ENCODE measurements around the gene IGF2BP3. TPM values are rescaled to one million over a fixed set of nuclear protein-coding genes. Genes with fewer than 3 reads are reported as not detected.
A peak's percentile ranks its signal among the peaks of the same experiment; 100 is the strongest.
"Not testable (repeated sequence)": the region's sequence is repeated elsewhere in the genome, so short reads cannot be mapped to it uniquely, and the experiment has no call there.

Gene IGF2BP3
- total RNA-seq, 1 experiment from 2014 or later, result 72.6 TPM

DNA sequence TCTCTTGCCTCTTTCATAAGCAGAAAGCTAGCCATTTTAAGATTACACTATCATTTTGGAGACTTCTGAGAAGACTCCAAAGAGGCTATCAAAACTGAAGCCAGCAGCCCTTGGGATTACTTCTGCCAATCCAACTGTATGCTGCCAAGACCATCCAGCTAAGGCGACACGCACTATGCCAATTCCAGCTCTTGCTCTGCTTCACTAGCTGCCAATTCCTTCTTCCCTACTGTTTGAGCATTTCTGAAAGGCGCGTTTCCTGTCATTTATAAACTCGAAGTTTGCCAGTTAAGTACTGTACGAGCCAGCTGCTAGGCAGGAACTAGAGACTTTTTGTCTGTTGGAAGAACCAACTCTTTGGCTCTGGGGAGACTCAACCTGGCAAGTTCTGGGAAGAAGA, 134.7 kb downstream of the IGF2BP3 start:
- no peak for DNase-seq (ENCODE audit: low read depth)
- in situ Hi-C loops (cut with HindIII; ENCODE audit: low pct_unique_long_range_greater_than_20kb, low sequenced_read_pairs), result no loop called here

DNA sequence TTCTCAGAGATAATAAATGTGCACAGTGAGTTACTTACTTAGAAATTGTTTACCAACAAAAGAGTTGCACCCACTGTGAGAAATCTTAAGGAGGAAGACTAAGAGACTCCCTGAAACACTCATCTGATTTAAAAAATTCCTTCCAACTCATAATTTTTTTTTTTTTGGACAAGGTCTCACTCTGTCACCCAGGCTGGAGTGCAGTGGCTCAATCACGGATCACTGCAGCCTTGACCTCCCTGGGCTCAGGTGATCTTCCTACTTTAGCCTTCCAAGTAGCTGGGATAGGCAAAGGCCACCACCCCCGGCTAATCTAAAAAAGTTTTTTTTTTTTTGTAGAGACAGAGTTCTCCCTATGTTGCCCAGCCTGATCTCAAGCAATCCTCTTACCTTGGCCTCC, 135.2 kb downstream of the IGF2BP3 start:
- in situ Hi-C loops (cut with HindIII; ENCODE audit: low pct_unique_long_range_greater_than_20kb, low sequenced_read_pairs), result no loop called here
- DNase-seq (ENCODE audit: low read depth), result no peak

DNA sequence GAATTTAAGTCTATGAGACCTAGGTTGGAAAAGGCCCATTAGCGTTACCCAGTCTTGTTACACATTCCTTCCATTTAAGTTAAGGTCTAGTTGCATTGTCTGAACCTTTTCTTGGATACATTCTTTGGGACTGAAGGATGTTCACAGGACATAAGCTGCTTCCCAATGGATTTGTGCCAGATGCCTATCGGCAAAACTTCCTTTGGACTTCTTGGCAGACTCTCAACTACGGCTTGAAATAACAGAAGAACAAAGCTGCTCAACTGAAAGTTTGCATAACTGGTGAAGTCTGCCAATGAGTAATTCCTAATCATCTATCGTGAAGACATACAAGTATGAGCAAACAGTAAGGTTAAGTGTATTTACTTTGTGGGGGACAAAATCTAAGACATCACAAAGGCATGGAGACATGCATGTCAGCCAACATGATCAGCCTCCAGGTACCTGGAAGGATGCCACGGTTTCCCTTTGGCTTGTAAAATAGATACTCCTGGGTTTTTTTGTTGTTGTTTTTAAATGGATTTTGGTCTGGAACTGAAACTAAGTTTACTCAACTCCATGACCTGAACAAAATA, 135.7 kb downstream of the IGF2BP3 start:
- peak; percentile 97 for DNase-seq (ENCODE audit: low read depth)
- in situ Hi-C loops (cut with HindIII; ENCODE audit: low pct_unique_long_range_greater_than_20kb, low sequenced_read_pairs), result no loop called here

DNA sequence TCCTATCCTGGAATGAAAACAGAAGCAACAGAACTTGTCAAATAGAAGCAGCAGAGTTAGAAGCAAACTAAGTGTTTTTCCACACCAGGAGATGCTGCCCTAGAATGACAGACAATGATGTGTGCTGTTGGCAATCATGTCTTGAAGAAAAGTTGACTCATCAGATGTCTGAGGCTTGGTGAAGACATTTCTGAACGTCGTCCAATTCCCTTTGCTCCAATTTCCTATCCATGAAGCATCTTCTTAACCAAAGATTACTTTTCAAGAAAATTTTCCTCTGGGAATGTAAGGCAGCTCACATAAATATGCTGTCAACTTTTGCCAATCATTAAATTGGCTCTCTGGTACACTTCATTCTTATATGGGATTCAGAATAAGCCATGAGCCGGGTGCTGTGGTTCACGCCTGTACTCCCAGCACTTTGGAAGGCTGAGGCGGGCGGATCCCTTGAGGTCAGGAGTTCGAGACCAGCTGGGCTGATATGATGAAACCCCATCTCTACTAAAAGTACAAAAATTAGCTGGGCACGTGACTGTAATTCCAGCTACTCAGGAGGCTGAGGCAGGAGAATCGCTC, 136.5 kb downstream of the IGF2BP3 start:
- in situ Hi-C loops (cut with HindIII; ENCODE audit: low pct_unique_long_range_greater_than_20kb, low sequenced_read_pairs), result no loop called here
- DNase-seq (ENCODE audit: low read depth), result peak; percentile 90

DNA sequence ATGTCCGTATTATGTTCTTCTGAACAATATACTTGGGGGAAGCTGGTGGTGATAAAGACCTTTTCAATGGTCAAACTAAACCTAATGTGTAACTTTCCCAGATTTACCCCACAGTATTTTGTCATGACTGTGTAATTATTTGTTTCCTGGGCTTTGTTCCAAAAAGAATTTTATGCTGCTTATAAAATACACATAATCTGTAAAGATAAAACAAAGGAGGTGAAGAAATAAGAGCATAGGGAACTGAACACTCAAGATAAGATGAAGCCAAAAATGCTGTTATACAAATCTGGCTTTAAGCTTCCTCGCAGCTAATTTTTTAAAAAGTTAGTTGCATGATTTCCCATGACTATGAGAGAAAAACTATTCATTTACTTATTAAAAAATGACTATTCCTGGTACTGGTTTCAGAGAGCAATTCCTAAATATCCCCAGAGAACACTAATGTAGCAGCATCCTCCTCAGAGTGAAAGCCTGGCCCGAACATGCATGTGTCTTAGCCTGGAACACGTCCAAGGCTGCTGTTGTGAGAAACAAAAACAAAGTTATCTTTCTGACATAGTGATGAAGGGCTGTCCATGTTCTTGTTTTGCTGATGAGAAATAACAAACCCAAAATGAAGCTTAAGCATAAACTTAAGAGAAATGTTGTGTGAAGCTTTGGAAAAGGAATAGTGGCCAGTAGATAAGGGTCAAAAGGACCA, 137.2 kb downstream of the IGF2BP3 start:
- DNase-seq (ENCODE audit: low read depth), result no peak
- in situ Hi-C loops (cut with HindIII; ENCODE audit: low pct_unique_long_range_greater_than_20kb, low sequenced_read_pairs), result no loop called here

DNA sequence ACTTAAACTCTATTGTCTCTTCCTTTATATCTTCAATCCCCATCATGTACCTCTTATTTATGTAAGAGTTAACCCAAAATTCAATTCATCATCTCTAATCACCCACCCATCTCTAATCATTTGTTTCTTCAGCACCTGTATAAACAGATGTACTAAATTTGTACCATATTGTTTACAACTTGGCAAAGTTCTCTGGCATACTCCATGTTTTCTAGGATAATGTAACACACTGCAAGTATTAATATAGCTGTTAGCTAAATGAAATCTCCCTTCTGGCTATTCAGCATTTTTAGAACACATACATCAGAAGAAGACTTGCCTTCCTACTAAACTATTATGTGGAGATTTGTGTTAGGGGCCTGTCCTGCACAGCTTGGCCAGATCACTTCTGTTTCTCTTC, 138.1 kb downstream of the IGF2BP3 start:
- no peak for DNase-seq (ENCODE audit: low read depth)
- in situ Hi-C loops (cut with HindIII; ENCODE audit: low pct_unique_long_range_greater_than_20kb, low sequenced_read_pairs), result no loop called here

DNA sequence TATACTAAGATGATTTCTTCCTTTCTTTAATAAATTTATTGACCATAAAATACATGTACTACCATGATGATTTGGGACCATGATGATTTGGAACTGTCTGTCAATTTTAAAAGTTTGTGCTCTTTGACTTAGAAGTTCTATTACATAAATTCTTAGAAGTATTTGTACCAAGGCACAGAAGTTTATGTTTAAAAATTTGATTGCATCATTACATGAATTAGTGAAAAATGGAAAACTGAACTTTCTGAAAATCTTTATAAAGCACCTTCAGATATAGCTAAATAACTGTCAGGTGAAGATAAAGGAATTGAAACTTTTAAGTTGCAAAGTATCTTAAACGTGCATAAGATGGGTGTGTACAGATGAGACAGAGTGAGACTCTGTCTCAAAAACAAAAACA, 139.2 kb downstream of the IGF2BP3 start:
- DNase-seq (ENCODE audit: low read depth), result no peak
- in situ Hi-C loops (cut with HindIII; ENCODE audit: low pct_unique_long_range_greater_than_20kb, low sequenced_read_pairs), result no loop called here

DNA sequence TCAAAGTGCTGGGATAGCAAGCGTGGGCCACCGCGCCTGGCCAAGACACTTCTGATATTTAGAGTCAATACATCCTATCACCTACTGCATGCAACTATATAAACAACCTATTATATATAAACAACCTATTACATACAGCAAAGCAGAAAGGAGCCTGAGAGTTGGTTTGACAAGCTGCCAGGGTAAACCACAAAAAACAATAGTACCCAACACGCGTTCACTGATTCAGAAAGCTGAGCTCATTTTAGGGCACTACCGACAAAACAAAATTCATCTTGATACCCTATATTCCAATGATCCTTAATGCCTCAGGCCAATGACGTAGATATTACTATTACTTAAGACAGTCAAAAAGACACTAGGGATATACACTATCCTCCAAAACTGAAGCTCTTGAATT, 154.9 kb downstream of the IGF2BP3 start:
- in situ Hi-C loops (cut with HindIII; ENCODE audit: low pct_unique_long_range_greater_than_20kb, low sequenced_read_pairs), result no loop called here
- no peak for DNase-seq (ENCODE audit: low read depth)

DNA sequence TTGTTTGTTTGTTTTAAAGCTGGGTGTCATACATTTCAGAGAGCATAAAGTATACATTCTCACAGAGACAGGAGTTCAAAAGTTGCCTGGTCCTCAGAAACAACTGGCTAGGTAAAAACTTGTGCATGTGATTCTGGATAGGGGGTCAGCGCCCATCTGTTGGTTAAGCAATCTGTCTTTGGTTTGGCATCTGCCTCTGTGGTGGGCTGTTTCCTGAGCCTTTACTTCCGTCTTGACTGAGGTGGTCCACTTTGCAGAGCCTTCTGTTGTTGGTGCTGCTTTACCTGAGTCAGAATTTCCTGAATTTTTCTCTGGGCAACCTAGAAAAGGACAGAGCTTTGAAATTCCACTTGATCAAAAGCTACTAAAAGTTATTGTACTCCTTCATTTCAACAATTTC, 158.2 kb downstream of the IGF2BP3 start:
- DNase-seq (ENCODE audit: low read depth); in situ Hi-C loops (cut with HindIII; ENCODE audit: low pct_unique_long_range_greater_than_20kb, low sequenced_read_pairs): not testable (repeated sequence)

DNA sequence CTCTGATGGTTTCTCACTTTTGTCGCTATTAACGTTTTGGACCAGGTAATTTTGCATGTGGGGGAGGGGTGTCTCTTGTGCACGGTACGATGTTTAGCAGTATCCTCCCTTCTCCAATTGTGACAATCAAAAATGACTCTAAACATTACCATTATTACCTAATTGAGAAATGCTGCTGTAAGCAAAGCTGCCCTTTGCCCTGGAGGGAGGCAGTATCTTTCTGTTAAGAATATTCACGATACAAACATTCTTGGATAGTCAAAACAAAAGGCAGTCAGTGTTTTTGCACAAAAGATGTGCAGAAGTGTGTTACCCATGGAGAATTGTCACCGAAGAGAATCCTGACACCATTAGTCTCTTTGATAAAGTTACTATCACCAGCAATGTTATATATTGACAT, 161.5 kb downstream of the IGF2BP3 start:
- in situ Hi-C loops (cut with HindIII; ENCODE audit: low pct_unique_long_range_greater_than_20kb, low sequenced_read_pairs), result no loop called here
- no peak for DNase-seq (ENCODE audit: low read depth)

DNA sequence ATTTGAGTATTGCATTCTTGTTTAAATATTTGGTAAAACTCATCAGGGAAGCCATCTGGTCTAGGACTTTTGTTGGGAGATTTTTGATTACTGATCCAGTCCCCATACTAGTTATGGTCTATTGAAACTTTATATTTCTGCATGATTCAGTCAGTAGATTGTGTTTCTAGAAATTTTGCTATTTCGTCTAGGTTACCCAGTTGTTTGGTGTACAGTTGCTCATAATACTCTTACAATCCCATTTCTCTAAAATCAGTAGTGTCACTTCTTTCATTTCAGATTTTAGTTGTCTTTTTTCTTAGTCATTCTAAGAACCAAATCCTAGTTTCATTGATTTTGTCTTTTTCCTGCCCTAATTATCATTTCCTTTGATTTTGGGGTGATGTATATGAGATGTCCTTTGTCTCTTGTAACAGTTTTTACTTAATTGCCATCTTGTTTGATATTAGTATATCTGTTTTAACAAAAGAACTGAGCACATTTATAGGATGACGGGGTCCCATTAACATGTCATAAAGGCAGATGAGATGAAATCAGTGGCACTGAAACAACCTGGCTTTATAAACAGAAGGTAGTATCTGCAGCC, 163.3 kb downstream of the IGF2BP3 start:
- in situ Hi-C loops (cut with HindIII; ENCODE audit: low pct_unique_long_range_greater_than_20kb, low sequenced_read_pairs), result no loop called here

DNA sequence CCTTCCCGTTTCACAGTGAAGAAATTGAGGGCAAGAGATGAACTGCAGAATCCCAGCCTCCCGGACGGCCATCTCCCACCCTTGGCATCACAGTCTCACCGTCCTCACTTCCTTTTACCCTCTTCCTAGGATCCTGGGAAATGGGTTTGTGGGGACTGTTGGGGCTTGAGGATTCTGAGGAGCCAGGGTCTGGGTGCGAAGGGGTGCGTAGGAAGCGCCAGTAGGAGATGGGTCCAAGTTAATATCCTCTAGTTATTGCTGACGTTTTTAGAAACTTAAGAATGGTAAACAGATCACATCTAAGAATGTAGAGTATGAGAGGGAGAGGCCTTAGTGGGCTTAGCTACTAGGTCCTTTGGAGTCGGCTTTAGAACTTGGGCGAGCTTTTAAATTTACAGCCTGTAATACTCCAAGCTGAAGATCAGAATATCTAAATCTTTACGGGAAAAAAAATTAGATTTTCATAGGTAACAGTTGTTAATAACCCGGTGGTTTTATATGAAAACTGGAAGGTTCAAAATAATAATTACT, 170.5 kb downstream of the IGF2BP3 start:
- no peak for DNase-seq (ENCODE audit: low read depth)
- in situ Hi-C loops (cut with HindIII; ENCODE audit: low pct_unique_long_range_greater_than_20kb, low sequenced_read_pairs), result no loop called here

More for the DNA sequence above, 163.3 kb downstream of the IGF2BP3 start:
- no peak for DNase-seq (ENCODE audit: low read depth)

DNA sequence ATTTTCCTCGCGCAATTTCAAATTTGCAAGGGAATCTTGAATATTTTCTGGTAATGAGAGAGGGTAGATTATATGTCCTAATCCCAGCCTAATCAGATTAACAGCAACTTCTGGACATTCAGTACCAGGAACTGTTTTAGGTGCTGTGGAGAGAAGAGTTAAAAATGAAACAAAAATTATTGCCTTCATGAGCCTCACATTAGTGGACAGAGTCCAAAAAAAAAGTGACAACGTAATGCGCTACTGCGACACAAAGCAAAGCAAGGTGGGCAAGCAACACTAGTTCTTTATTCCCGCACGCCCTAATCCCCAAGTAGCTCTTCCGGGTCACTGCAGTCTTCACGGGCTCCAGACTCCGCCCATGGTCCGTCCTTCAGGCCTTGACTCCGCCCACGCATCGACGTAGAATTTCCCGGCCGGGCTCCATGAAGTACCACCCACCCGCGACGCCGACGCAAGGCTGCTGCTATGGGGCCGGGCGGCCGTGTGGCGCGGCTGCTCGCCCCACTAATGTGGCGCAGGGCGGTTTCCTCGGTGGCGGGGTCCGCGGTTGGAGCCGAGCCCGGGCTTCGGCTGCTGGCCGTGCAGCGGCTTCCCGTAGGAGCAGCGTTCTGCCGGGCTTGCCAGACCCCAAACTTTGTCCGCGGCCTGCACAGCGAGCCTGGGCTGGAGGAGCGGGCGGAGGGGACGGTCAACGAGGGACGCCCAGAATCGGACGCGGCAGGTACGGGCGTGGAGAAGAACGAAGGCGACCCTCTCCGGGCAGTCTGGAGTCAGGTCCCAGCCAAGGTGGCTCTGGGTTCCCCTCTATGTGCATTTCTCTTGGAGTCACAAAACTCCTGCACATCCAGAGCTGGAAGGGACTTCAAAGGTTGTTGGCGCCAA, 171.2 kb downstream of the IGF2BP3 start, which contains the start of gene MALSU1:
MALSU1 (plus strand) TSS at position 455 of the 885 bp plus-strand sequence; CDS start at position 469, 14 bp downstream.
- in situ Hi-C loops (cut with HindIII; ENCODE audit: low pct_unique_long_range_greater_than_20kb, low sequenced_read_pairs), result no loop called here

DNA sequence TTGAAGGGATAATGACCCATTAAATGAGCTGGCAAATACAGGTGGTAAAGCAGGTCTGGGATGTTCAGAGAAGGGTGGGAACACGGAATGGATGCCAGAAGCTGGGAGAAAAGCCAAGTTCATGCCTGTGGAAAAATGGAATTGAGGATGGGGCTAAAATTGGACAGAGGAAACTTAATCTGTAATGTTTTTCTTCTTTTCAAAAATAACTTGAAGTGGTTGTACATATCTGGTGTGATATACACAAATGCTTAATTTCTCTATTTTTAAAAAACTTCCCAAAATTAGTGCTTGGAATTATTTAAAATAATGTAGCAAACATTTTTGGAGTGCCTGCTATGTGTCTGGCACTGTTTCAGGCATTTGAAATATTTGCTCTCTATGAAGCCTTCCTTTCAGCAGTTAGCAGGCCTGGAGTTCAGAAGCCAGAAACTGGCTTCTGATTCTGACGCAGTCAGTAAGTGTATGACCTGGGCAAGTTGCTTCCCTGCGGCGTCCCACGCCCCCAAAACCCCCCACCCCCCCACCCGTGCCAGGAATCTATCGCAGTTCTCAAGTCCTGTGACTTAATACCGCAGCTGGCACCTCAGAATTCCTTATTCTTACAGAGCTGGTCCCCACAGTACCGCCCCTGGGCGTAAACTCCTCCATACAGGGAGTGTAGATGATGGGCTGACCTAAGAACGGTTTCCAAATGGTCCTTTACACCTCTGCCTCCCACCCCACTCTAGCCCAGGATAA, 172.0 kb downstream of the IGF2BP3 start:
- no peak for DNase-seq (ENCODE audit: low read depth)
- in situ Hi-C loops (cut with HindIII; ENCODE audit: low pct_unique_long_range_greater_than_20kb, low sequenced_read_pairs), result no loop called here

More for the DNA sequence above, 171.2 kb downstream of the IGF2BP3 start, which contains the start of gene MALSU1:
- DNase-seq (ENCODE audit: low read depth), result peak; percentile 92

DNA sequence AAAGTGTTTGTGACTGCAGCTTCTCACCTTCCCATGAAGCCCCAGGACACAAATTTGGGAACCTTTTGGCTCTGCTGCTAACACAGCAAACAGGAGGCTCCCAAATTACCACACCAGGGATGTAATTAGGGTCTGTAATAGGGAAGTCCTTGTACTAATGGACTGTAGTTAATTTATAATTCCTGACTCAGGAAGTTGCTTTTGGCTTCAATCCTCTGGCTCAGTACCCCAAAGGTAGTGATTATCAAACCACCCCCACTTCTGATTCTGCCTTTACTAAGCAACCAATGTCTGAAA, 174.9 kb downstream of the IGF2BP3 start:
- in situ Hi-C loops (cut with HindIII; ENCODE audit: low pct_unique_long_range_greater_than_20kb, low sequenced_read_pairs), result no loop called here

DNA sequence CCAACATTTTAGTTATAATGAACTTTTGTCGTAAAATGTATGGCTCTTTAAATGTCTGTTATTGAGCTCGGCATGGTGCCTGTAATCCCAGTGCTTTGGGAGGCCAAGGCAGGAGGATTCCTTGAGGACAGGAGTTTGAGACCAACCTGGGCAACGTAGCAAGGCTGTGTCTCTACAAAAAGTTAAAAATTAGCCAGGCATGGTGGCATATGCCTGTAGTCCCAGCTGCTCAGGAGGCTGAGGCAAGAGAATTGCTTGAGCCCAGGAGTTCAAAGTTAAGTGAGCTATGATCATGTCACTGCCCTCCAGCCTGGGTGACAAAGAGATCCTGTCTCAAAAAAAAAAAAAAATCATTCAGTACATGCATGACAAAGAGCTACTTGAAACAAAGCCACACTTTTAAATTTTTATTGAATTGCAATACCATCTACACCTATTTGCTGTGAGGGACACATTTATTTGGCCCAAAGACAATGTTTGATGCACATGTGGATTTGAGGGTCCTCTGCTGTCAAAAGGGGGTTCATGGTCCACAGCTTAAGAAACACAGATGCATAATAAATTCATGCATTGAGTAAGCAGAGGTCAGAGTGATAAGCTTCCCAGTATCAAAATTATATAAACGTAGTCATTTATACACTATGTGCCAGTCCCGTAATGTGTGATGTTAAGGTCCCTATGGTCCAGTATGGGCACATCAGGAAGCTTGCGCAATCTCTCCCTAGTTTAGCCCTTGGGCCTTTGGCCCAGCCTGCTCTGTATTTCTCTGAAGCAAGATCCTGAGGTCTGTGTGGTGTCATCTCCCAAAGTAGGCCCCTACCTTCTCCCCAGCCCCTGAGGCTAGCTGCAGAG, 175.5 kb downstream of the IGF2BP3 start:
- DNase-seq (ENCODE audit: low read depth), result no peak
- in situ Hi-C loops (cut with HindIII; ENCODE audit: low pct_unique_long_range_greater_than_20kb, low sequenced_read_pairs), result no loop called here

More for the DNA sequence above, 174.9 kb downstream of the IGF2BP3 start:
- DNase-seq (ENCODE audit: low read depth), result no peak

Measured in Caki2 (cell line).